ENCODE measurements around the gene NDUFC2. TPM values are rescaled to one million over a fixed set of nuclear protein-coding genes. Genes with fewer than 3 reads are reported as not detected.

NDUFC2 gene
- total and polyA plus RNA-seq, 2 experiments from 2014 or later, result 86.6 to 462 TPM

- Histone ChIP-seq H3K4me2 (ENCODE audit: unreplicated experiment) (no peak within 1 kb of the TSS), H3K79me2 (ENCODE audit: insufficient read depth) (no peaks in the 10 kb centered on the region), H3K4me3 (no peak within 1 kb of the TSS), H3F3A (ENCODE audit: insufficient read depth) (no peaks in the 10 kb centered on the region), H3K4me1 (ENCODE audit: insufficient read depth) (no peaks in the 10 kb centered on the region), H3K9me2 (ENCODE audit: insufficient read depth) (no peaks in the 10 kb centered on the region), H3K9me3 (ENCODE audit: low read depth) (no peaks in the 10 kb centered on the region), H2AFZ (no peak within 1 kb of the TSS), H3K9ac (no peak within 1 kb of the TSS), H3K27ac (no peak within 1 kb of the TSS), H3K36me3 (ENCODE audit: low read depth) (peaks cover 8% of the 10 kb centered on the region; the same call in 1 of the 2 replicates), H3K27me3 (replicated peaks; ENCODE audit: insufficient read depth) (no peaks in the 10 kb centered on the region), H4K20me1 (ENCODE audit: insufficient read depth) (no peaks in the 10 kb centered on the region)
- TF ChIP-seq EZH2phosphoT487 (IDR thresholded peaks at IDR 0.05; ENCODE audit: insufficient read depth, low read depth), result no peak
- no peak for TF ChIP-seq EZH2 (IDR thresholded peaks at IDR 0.05; ENCODE audit: insufficient read depth, poor library complexity, severe bottlenecking)
- DNase-seq, result no peak
- in situ Hi-C loops (cut with MboI), result no loop called here
- 96% methylated on average over 13 to 14 of the region's 14 CpGs for WGBS, 2 experiments (ENCODE audit: low coverage in 1 of 2, low lambda C conversion rate in 2 of 2, missing lambda C conversion rate in 2 of 2)
Observed at GRCh38 chr11:78063440-78064181, 16.1 kb downstream of the NDUFC2 start, which contains the start of gene THRSP. Gene THRSP, plus strand, starts transcription at chr11:78063861. Its CDS starts 21 bp downstream, at chr11:78063882.

GRCh38 chr11:78062671-78063070, 17.0 kb downstream of the NDUFC2 start:
- in situ Hi-C loops (cut with MboI), result no loop called here

GRCh38 chr11:78061921-78062311, 17.7 kb downstream of the NDUFC2 start:
- WGBS, 2 experiments (ENCODE audit: low coverage in 1 of 2, low lambda C conversion rate in 2 of 2, missing lambda C conversion rate in 2 of 2), result 96 to 98% methylated on average over 4 of the region's 4 CpGs
- H2AFZ ChIP-seq, result no peak overlapping the region

More at GRCh38 chr11:78062671-78063070, 17.0 kb downstream of the NDUFC2 start:
- DNase-seq, result no peak
- H3K9me3 ChIP-seq (ENCODE audit: low read depth), result no peaks in the 10 kb centered on the region
- H3K9me2 ChIP-seq (ENCODE audit: insufficient read depth), result no peaks in the 10 kb centered on the region
- H3K36me3 ChIP-seq (ENCODE audit: low read depth), result peaks cover 3% of the 10 kb centered on the region; the same call in 1 of the 2 replicates
- no peak overlapping the region for H2AFZ ChIP-seq
- no peak overlapping the region for H3K4me2 ChIP-seq (ENCODE audit: unreplicated experiment)
- no peak overlapping the region for H3K27ac ChIP-seq
- H3K27me3 ChIP-seq (replicated peaks; ENCODE audit: insufficient read depth), result no peaks in the 10 kb centered on the region
- 62 to 67% methylated on average over 2 of the region's 2 CpGs for WGBS, 2 experiments (ENCODE audit: low coverage in 1 of 2, low lambda C conversion rate in 2 of 2, missing lambda C conversion rate in 2 of 2)
- H3K79me2 ChIP-seq (ENCODE audit: insufficient read depth), result no peaks in the 10 kb centered on the region
- TF ChIP-seq EZH2phosphoT487 (IDR thresholded peaks at IDR 0.05; ENCODE audit: insufficient read depth, low read depth), result no peak
- H3F3A ChIP-seq (ENCODE audit: insufficient read depth), result no peaks in the 10 kb centered on the region
- no peaks in the 10 kb centered on the region for H3K4me1 ChIP-seq (ENCODE audit: insufficient read depth)
- no peaks in the 10 kb centered on the region for H4K20me1 ChIP-seq (ENCODE audit: insufficient read depth)
- H3K9ac ChIP-seq, result no peak overlapping the region
- H3K4me3 ChIP-seq, result no peak overlapping the region

GRCh38 chr11:78061088-78061920, 18.4 kb downstream of the NDUFC2 start:
- Histone ChIP-seq H4K20me1 (ENCODE audit: insufficient read depth) (no peaks in the 10 kb centered on the region), H3K4me2 (ENCODE audit: unreplicated experiment) (no peak overlapping the region), H3K36me3 (ENCODE audit: low read depth) (no peaks in the 10 kb centered on the region), H3K27me3 (replicated peaks; ENCODE audit: insufficient read depth) (no peaks in the 10 kb centered on the region), H3K9me2 (ENCODE audit: insufficient read depth) (no peaks in the 10 kb centered on the region), H3K79me2 (ENCODE audit: insufficient read depth) (no peaks in the 10 kb centered on the region), H3K4me3 (no peak overlapping the region), H3F3A (ENCODE audit: insufficient read depth) (no peaks in the 10 kb centered on the region), H3K27ac (no peak overlapping the region), H3K4me1 (ENCODE audit: insufficient read depth) (no peaks in the 10 kb centered on the region), H3K9me3 (ENCODE audit: low read depth) (no peaks in the 10 kb centered on the region), H3K9ac (no peak overlapping the region), H2AFZ (no peak overlapping the region)
- 62 to 70% methylated on average over 4 of the region's 4 CpGs for whole genome bisulfite sequencing, 2 experiments (ENCODE audit: low coverage in 1 of 2, low lambda C conversion rate in 2 of 2, missing lambda C conversion rate in 2 of 2)
- no peak for DNase-seq
- in situ Hi-C loops (cut with MboI), result no loop called here
- TF ChIP-seq EZH2phosphoT487 (IDR thresholded peaks at IDR 0.05; ENCODE audit: insufficient read depth, low read depth), result no peak
- TF ChIP-seq EZH2 (IDR thresholded peaks at IDR 0.05; ENCODE audit: insufficient read depth, poor library complexity, severe bottlenecking), result no peak

More at GRCh38 chr11:78061921-78062311, 17.7 kb downstream of the NDUFC2 start:
- Histone ChIP-seq H4K20me1 (ENCODE audit: insufficient read depth) (no peaks in the 10 kb centered on the region), H3K4me2 (ENCODE audit: unreplicated experiment) (no peak overlapping the region), H3K9me3 (ENCODE audit: low read depth) (no peaks in the 10 kb centered on the region), H3F3A (ENCODE audit: insufficient read depth) (no peaks in the 10 kb centered on the region), H3K27ac (no peak overlapping the region), H3K9ac (no peak overlapping the region), H3K36me3 (ENCODE audit: low read depth) (no peaks in the 10 kb centered on the region), H3K79me2 (ENCODE audit: insufficient read depth) (no peaks in the 10 kb centered on the region), H3K4me1 (ENCODE audit: insufficient read depth) (no peaks in the 10 kb centered on the region), H3K4me3 (no peak overlapping the region), H3K9me2 (ENCODE audit: insufficient read depth) (no peaks in the 10 kb centered on the region), H3K27me3 (replicated peaks; ENCODE audit: insufficient read depth) (no peaks in the 10 kb centered on the region)
- in situ Hi-C loops (cut with MboI), result no loop called here
- TF ChIP-seq EZH2phosphoT487 (IDR thresholded peaks at IDR 0.05; ENCODE audit: insufficient read depth, low read depth) (no peak), EZH2 (IDR thresholded peaks at IDR 0.05; ENCODE audit: insufficient read depth, poor library complexity, severe bottlenecking) (no peak)
- no peak for DNase-seq

All from GM23248 (cell line).